ENCODE data around the gene LETM1.

Gene LETM1

GRCh38 chr4:1871471-1872021 is 15.6 kb upstream of the LETM1 start:
- DNase-seq = no peak

- DNase-seq = peak; percentile 89 to 94
Observed at GRCh38 chr4:1870578-1871443, 14.9 kb upstream of the LETM1 start, which contains the start of gene NSD2. Gene NSD2 (plus strand): TSS chr4:1871393. CDS start chr4:1900655, 29,262 bp downstream.

GRCh38 chr4:1870328-1870577 is 14.3 kb upstream of the LETM1 start:
- peak; percentile 76 to 77 for DNase-seq

- DNase-seq = no peak
Observed at GRCh38 chr4:1869530-1870327, 13.8 kb upstream of the LETM1 start.

- no peak for DNase-seq
Observed at GRCh38 chr4:1868912-1869311, 13.0 kb upstream of the LETM1 start.

- no peak for DNase-seq
Observed at GRCh38 chr4:1868293-1868692, 12.3 kb upstream of the LETM1 start.

GRCh38 chr4:1866189-1866661 is 10.3 kb upstream of the LETM1 start:
- no peak for DNase-seq

- no peak for DNase-seq
Observed at GRCh38 chr4:1864076-1865008, 8.4 kb upstream of the LETM1 start.

- DNase-seq = no peak
Observed at GRCh38 chr4:1863297-1864033, 7.5 kb upstream of the LETM1 start.

- no peak for DNase-seq
Observed at GRCh38 chr4:1862961-1863296, 7.0 kb upstream of the LETM1 start.

- DNase-seq = peak in 1 of 2 donors; percentile 11
Observed at GRCh38 chr4:1862055-1862911, 6.3 kb upstream of the LETM1 start.

GRCh38 chr4:1859389-1859753 is 3.4 kb upstream of the LETM1 start:
- DNase-seq = no peak

- no peak for DNase-seq
Observed at GRCh38 chr4:1857931-1858330, 2.0 kb upstream of the LETM1 start.

- no peak for DNase-seq
Observed at GRCh38 chr4:1856943-1857699, 1.2 kb upstream of the LETM1 start.

- DNase-seq = peak in 1 of 2 donors; percentile 16
Observed at GRCh38 chr4:1855333-1856070, 454 bp downstream of the LETM1 start.

GRCh38 chr4:1854752-1855151 is 1.2 kb downstream of the LETM1 start:
- no peak for DNase-seq

GRCh38 chr4:1852904-1853623 is 2.9 kb downstream of the LETM1 start:
- DNase-seq = no peak

GRCh38 chr4:1851575-1852410 is 4.2 kb downstream of the LETM1 start:
- DNase-seq = no peak

Data from stimulated activated CD4-positive, alpha-beta T cell treated with anti-CD3 and anti-CD28 coated beads, Interleukin-2, amount 100 ng/mL, for 48 hours (primary cell).